Stimulated activated CD4-positive, alpha-beta T cell treated with anti-CD3 and anti-CD28 coated beads, Interleukin-2, amount 100 ng/mL, for 24 hours (primary cell): ENCODE measurements around the gene SPRR2E.
"Not testable (repeated sequence)": the region's sequence is repeated elsewhere in the genome, so short reads cannot be mapped to it uniquely, and the experiment has no call there.

Experiments
- DNase-seq, 2 donors: peaks; one replicate each; pipeline ENCODE4 v3.0.0-alpha.2; 2020

SPRR2E gene

DNA sequence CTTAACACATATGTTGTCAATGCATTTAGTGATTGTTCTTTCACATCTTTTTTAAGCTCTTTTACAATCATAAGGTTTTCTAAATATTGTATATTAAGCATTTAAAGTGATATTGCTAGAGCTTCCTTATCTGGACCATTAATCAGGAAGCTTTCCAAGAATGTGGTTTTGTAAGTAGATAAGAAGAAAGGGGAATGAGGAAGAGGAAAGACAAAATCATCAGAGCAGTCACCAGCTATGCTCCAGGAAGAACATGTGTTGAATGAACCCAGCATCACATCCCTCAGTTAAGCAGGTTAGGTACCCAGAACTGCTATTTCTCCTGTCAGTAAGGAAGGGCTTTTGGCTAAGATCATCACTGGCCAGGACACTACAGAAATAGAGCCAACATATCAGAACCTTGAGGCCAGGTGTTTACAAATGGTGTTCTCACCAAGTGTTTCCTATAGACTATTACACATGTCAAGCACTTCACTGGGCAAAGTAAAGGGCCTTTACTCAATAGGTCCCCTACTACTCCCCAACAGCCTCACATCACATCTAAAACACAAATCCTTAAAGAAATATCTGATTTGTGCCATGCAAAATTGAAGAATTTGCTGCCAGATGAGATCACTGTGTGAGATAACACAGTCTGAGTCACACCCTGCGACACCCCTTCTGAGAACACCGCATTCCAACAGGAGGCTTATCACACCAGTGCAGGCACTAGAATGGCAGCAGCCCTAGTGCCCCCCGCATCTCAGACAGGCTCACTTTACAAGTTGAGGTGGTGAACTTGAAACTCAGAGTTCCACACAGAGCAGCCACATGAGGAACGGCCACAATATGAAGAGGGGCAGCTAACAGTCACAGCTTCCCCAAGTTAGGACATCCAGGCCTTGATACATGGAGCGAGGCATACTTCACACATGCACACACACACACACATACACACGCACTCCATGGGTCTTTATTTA, 35.2 kb downstream of the SPRR2E start:
- no peak for DNase-seq

GRCh38 chr1:153058154-153058553, 36.2 kb downstream of the SPRR2E start:
- DNase-seq: no peak

DNA sequence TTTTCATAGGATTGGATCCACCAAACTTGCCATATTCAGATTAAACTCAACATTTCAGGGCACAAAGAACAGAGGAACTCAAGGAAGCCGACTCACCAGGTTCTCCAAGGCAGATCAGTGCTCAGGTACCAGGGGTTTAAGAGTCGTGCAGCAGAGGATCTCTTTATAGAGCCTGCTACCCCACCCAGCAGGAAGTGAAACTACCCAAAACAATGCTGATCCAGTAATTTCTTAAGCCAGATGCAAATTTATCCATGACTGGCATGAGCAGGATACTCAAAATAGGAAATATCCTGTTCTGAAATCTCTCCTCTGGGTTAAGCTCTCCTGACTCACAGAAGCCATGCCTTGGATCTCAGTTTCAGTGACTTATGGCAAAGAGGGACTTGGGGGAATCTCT, 37.0 kb downstream of the SPRR2E start, which contains the start of gene SPRR2A:
TSS of gene SPRR2A (minus strand) at position 138 of the 400 bp plus-strand sequence. CDS start 777 bp downstream, outside the sequence.
- no peak for DNase-seq

DNA sequence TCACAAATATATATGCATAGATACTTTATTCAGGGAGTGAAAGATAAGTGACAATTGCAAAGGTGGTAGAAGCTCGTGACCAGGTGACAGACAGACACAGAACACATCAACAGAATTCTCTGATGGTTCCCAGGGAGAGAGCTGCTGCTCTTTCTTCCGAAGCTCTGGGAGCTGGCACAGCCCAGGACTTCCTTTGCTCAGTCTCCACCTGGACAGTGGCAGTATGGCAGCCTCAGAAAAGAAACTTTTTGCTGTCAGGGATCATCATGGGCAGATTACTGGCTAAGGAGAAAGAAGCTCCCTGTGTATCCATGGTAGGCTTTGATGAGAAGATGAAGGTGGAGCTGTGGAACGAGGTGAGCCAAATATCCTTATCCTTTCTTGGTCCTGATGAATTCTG, 38.2 kb downstream of the SPRR2E start:
- DNase-seq: not testable (repeated sequence)

GRCh38 chr1:153049211-153049610, 45.1 kb downstream of the SPRR2E start:
- DNase-seq: no peak
